Activated CD8-positive, alpha-beta T cell treated with anti-CD3 and anti-CD28 coated beads for 36 hours (primary cell): ENCODE measurements around the gene MGAT4C. TPM values are rescaled to one million over a fixed set of nuclear protein-coding genes. Genes with fewer than 3 reads are reported as not detected.

Experiments
- ATAC-seq: fragments of 200-7000 bp; cut with Tn5 transposase; one replicate; pipeline ENCODE4 v1.10.0; 2021; ENCODE audit warnings: mild to moderate bottlenecking, moderate library complexity
- CTCF ChIA-PET: fragments of 350-600 bp; sonication (Branson Sonifier 250); formaldehyde crosslinking; loops from one replicate; lab custom pipeline; 2021; ENCODE audit warnings: antibody characterized with exemption; lab: Charles Lee
- POLR2A ChIA-PET: fragments of 350-600 bp; sonication (Branson Sonifier 250); formaldehyde crosslinking; loops from one replicate; lab custom pipeline; 2021; ENCODE audit warnings: antibody characterized with exemption; lab: Charles Lee
- DNase-seq: peaks from one replicate; pipeline ENCODE4 v3.0.0-alpha.2; 2020
- H3K27ac Mint-ChIP-seq: one replicate; pipeline ENCODE4 v1.8.0; 2021; ENCODE audit warnings: mild to moderate bottlenecking, mixed read lengths
- H3K27me3 Mint-ChIP-seq: one replicate; pipeline ENCODE4 v1.8.0; 2021; ENCODE audit warnings: mixed read lengths
- H3K36me3 Mint-ChIP-seq: one replicate; pipeline ENCODE4 v1.8.0; 2021; ENCODE audit warnings: low read depth, mixed read lengths
- H3K4me1 Mint-ChIP-seq: one replicate; pipeline ENCODE4 v1.8.0; 2021; ENCODE audit warnings: low read depth, mixed read lengths
- H3K4me3 Mint-ChIP-seq: one replicate; pipeline ENCODE4 v1.8.0; 2021; ENCODE audit warnings: mild to moderate bottlenecking, moderate library complexity, mixed read lengths
- H3K9me3 Mint-ChIP-seq: one replicate; pipeline ENCODE4 v1.8.0; 2021; ENCODE audit warnings: mixed read lengths
- intact Hi-C: fragments of 100-400 bp; cut with micrococcal nuclease; formaldehyde crosslinking; loops from one replicate; pipeline ENCODE4 v1.10.0; 2022
- total RNA-seq, 2 experiments: library from RNA; stranded (reverse); gene quantifications; one replicate each; pipeline ENCODE4 v1.2.3, GENCODE V29; 2021
- TF ChIP-seq, protein P1 (sequence below): fragments of 200-600 bp; IDR thresholded peaks from one replicate; pipeline ENCODE4 v1.8.0; 2022; ENCODE audit warnings: antibody characterized with exemption, mild to moderate bottlenecking

MGAT4C gene
- total RNA-seq, 2 experiments from 2014 or later = not detected

DNA sequence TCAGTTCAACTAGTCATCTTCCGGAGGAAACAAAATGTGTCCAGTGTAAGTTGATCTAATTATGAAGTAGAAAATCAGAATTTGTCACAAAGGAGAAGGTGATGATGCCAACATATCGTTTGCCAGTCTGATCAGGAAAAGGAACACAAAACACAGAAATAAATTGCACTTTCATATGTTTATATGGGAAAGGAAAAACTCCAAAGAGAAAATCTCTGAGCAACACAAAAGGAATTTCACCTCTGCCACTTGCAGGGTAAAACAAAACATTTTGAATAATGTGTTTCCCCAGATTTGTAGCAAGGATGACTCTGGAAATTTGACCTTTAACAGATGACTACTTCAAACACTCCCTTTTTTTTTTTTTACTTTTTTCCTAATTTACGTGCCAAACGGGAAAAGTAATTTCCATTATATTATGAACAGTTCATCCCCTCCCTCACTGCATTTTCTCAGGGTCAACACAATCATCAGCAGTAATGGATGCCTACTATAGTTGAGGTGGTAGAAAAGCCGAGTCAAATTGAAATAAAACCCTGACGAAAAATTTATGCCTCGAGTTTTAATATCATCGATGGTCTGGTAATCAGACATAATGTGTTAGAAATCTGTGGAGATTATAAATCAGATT lies 25.6 kb downstream of the MGAT4C start:
- DNase-seq (no peak), ATAC-seq (no peak)
- POLR2A ChIA-PET = no interaction called here
- no peaks in the 10 kb centered on the region for H3K36me3 Mint-ChIP-seq
- H3K27ac Mint-ChIP-seq = no peak overlapping the region
- CTCF ChIA-PET = no interaction called here
- no peaks in the 10 kb centered on the region for H3K4me1 Mint-ChIP-seq
- peaks cover 5% of the 10 kb centered on the region for H3K9me3 Mint-ChIP-seq
- intact Hi-C loops = no loop called here
- TF ChIP-seq, protein P1, sequence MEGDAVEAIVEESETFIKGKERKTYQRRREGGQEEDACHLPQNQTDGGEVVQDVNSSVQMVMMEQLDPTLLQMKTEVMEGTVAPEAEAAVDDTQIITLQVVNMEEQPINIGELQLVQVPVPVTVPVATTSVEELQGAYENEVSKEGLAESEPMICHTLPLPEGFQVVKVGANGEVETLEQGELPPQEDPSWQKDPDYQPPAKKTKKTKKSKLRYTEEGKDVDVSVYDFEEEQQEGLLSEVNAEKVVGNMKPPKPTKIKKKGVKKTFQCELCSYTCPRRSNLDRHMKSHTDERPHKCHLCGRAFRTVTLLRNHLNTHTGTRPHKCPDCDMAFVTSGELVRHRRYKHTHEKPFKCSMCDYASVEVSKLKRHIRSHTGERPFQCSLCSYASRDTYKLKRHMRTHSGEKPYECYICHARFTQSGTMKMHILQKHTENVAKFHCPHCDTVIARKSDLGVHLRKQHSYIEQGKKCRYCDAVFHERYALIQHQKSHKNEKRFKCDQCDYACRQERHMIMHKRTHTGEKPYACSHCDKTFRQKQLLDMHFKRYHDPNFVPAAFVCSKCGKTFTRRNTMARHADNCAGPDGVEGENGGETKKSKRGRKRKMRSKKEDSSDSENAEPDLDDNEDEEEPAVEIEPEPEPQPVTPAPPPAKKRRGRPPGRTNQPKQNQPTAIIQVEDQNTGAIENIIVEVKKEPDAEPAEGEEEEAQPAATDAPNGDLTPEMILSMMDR = no peak
- H3K4me3 Mint-ChIP-seq = no peak overlapping the region
- H3K27me3 Mint-ChIP-seq = no peaks in the 10 kb centered on the region

DNA sequence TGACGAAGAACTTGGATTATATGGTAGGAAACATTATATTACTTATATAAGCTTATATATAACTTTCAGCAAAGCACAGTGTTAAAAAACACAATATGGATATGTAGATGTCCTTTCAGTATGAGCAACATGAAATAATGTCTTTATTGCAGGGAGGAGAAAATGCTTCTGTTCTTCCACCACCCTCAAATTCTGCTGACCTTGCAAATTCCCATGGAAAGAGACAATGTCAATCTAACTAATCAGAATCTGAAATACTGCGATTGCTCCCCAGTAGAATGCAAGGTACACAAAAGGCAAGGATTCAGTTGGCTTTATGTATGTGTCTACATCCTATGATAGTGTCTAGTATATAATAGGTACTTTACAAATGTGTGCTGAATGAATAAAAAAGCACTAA lies 26.4 kb downstream of the MGAT4C start:
- Mint-ChIP-seq H3K27me3 (no peaks in the 10 kb centered on the region), H3K36me3 (no peaks in the 10 kb centered on the region), H3K9me3 (peaks cover 8% of the 10 kb centered on the region), H3K27ac (no peak overlapping the region), H3K4me1 (no peaks in the 10 kb centered on the region), H3K4me3 (no peak overlapping the region)
- intact Hi-C loops = no loop called here
- ChIA-PET POLR2A (no interaction called here), CTCF (no interaction called here)
- TF ChIP-seq, protein P1 = no peak
- ATAC-seq = no peak
- DNase-seq = no peak

DNA sequence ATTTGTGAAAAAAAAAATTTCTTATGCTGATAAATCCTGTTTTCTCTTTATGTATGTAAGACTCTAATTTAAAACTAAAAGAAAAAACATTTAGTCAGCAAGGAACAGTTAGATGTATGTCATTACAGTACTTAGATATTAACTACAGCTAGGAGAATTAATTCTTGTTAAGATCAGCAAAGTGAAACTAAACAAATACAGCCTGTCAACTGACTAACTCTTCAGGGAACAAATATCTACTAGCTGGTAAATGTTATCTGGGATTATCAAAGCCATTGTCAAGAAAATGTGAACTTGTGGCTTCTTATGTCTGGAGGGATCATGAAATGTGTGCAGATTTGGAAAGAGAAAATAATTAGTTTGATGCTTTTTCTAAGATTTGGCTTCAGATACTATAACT lies 27.5 kb downstream of the MGAT4C start:
- DNase-seq = no peak
- intact Hi-C loops = no loop called here
- Mint-ChIP-seq H3K4me3 (no peak overlapping the region), H3K9me3 (peaks cover 8% of the 10 kb centered on the region), H3K4me1 (no peaks in the 10 kb centered on the region), H3K36me3 (no peaks in the 10 kb centered on the region), H3K27me3 (no peaks in the 10 kb centered on the region), H3K27ac (no peak overlapping the region)
- CTCF ChIA-PET = no interaction called here
- TF ChIP-seq, protein P1 = no peak
- no peak for ATAC-seq
- POLR2A ChIA-PET = no interaction called here

DNA sequence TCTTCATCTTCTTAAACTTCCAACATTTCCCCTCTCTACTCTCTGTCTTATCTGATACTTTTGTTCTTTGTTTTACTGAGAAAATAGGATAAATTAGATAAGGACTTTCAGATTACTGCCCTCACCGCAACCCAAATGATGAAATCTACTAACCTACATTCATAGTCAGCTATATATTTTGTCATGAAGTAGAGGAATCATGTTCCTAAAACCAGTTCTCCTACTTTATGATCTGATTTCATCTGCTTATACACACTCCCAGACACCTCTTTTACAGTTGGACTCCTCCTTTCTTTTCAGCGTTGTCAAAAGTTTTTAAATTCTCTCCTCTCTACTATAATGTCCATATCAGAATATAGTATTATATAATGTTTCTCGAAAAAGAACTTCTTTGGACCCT lies 29.7 kb downstream of the MGAT4C start:
- Mint-ChIP-seq H3K4me3 (no peak overlapping the region), H3K27me3 (no peaks in the 10 kb centered on the region), H3K9me3 (peaks cover 4% of the 10 kb centered on the region), H3K27ac (no peak overlapping the region), H3K36me3 (no peaks in the 10 kb centered on the region), H3K4me1 (no peaks in the 10 kb centered on the region)
- TF ChIP-seq, protein P1 = no peak
- ChIA-PET CTCF (no interaction called here), POLR2A (no interaction called here)
- DNase-seq (no peak), ATAC-seq (no peak)
- intact Hi-C loops = no loop called here

DNA sequence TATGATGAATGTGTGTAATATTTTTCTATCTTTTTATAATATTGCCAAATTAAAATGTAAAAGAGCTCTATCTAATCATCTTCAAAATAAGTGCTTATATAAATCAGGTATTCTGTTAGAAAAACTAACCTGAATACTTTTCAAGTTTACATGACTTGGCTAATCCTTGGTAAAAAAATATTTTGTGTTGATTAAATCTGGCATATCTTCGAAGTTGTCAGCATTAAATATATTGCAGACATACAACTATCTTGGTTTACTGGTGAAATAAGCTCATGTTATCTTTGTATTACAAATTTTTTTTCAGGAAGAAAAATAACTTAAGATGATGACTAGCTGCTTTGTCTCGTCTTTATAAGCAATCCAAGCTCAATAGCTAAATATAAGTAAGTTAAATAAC lies 39.6 kb downstream of the MGAT4C start:
- TF ChIP-seq, protein P1 = no peak
- intact Hi-C loops = no loop called here
- Mint-ChIP-seq H3K4me1 (no peaks in the 10 kb centered on the region), H3K4me3 (no peak overlapping the region), H3K27ac (no peak overlapping the region), H3K9me3 (no peaks in the 10 kb centered on the region), H3K36me3 (no peaks in the 10 kb centered on the region), H3K27me3 (no peaks in the 10 kb centered on the region)
- DNase-seq (no peak), ATAC-seq (no peak)
- POLR2A ChIA-PET = no interaction called here
- CTCF ChIA-PET = no interaction called here
